RPMI7951 (cell line): Measurements from ENCODE around the gene CASTOR1. TPM values are rescaled to one million over a fixed set of nuclear protein-coding genes. Genes with fewer than 3 reads are reported as not detected.

ENCODE experiments used
- DNase-seq: peaks from one replicate; pipeline ENCODE4 v3.0.0-alpha.2; 2012; ENCODE audit warnings: low read depth
- total RNA-seq: library from RNA; depleted of rRNA; stranded (reverse); fragments of >200 nt; shearing (Covaris generic); gene quantifications from 2 replicates; pipeline ENCODE4 v1.2.3, GENCODE V29; 2014

CASTOR1 gene
- total RNA-seq, 1 experiment from 2014 or later = 16.6 TPM

DNA sequence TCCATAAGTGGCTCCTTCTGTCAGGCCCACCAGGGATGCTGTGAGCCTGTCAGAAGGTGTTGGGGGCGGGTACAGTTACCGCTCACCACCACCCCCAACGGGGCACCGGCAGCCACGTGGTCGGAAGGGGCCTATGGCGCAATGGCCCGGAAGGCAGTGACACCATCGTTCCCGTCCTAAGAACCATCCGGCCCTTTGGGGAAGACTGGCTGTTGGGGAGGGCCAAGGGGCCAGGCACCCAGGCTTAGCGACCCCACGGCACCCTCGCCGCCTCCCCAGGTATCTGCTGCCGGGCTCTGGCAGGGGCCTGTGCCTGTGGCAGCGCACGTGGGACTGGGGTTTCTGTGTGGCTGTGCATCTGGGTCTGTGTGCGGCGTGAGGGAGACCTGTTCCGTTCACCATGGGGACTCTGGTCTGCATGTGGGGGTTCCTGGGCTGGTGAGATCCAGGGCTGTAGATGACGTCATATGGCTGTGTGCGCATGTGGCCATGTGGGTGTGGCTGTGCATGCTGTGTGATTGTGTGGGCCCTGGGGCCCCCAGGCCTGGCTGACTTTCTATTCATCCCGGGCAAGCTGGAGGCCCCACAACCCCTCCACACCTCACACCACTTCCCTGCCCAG lies 23.4 kb downstream of the CASTOR1 start:
- no peak for DNase-seq

DNA sequence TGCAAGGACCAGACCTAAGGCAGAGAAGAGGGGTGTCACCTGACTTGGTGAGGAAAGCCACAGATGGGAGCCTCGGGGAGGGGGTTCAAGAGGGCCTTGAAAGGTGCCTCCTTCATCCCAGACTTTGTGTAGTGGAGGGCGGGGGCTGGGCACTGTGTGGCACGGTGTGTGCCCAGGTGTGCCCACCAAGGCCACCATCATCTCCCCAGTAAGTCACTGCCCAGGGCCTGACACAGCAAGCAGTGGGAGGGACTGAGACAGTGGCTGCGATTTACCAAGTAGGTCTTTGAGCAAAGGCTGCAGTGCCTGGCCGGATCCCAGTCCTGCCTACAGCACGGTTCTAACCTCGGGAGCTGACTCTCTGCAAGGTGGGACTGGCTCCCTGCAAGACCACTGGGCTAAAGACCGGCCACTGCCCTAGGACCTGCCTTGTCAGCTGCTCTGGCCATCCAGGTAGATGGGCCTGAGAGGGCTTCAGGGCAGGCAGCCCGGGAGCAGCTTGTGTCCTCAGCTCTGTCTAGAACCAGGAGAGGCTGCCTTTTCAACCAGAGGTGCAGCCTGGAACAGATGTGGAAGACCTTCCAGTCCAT lies 24.1 kb downstream of the CASTOR1 start:
- DNase-seq = no peak

DNA sequence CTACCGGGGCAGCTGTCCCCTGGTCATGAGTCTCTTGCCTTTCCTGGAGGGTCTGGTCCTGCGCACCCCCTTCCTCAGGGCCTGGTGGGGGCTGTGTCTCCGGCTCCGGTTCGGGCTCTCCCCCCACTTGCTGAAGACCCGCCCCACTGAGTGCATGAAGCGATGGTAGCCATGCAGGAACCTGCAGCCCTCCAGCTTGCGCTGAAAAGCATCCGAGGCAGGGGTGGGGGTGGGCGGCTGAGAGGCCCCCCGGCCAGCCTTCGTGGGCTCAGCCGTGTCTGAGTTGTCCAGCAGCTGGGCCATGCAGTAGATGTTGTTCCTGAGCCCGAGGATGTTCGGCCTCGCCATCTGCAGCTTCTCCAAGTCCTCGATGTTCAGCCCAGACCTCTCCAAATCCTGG lies 25.4 kb downstream of the CASTOR1 start:
- DNase-seq = no peak

GRCh38 chr22:30262917-30263741 lies 26.2 kb downstream of the CASTOR1 start:
- peak; percentile 52 for DNase-seq

GRCh38 chr22:30262112-30262511 lies 27.2 kb downstream of the CASTOR1 start:
- DNase-seq = no peak

DNA sequence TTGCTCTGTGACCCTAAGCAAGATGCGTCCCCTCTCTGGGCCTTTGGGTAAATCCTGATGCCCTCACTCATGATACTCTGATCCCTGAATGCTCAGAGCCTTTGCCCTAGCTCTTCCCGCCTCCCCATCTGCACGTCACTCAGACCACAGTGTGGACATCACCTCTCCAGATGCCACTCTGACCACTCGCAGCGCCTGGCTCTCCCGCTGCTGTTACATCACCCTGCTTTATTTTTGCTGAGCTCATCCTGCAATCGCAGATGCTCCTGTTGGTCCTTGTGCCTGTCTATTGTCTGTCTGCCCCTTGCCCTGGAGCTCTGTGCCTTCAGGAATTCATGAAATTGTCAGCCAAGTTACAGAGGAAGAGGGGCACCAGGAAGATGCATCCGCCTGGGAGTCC lies 28.2 kb downstream of the CASTOR1 start:
- DNase-seq = peak; percentile 84

GRCh38 chr22:30260682-30261081 lies 28.6 kb downstream of the CASTOR1 start:
- no peak for DNase-seq

DNA sequence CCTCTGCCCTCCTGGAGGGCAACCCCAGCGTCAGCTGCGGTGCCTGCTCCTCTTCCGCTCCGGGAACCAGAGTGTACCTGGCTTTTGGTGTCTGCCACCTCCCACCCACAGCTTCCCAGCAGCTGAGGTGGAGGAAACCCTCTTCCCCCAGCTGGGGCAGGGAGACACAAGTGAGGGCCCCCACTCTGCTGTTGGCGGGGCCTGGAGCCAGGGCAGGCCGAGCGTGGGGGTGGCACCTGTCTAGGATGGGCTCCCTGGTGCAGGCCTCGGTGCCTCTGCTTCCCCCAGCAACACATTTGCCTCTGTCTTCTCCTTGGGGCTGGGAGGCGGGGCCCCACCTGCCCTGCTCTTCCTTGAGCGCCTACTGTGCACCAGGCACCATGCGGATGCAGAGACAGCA lies 29.0 kb downstream of the CASTOR1 start:
- DNase-seq = no peak

- no peak for DNase-seq
These were observed 35.0 kb downstream of the CASTOR1 start for GRCh38 chr22:30254314-30254713.

- peak; percentile 72 for DNase-seq
These were observed 36.0 kb downstream of the CASTOR1 start for GRCh38 chr22:30253205-30253852.

- peak; percentile 74 for DNase-seq
These were observed 36.7 kb downstream of the CASTOR1 start for GRCh38 chr22:30252411-30253204.

DNA sequence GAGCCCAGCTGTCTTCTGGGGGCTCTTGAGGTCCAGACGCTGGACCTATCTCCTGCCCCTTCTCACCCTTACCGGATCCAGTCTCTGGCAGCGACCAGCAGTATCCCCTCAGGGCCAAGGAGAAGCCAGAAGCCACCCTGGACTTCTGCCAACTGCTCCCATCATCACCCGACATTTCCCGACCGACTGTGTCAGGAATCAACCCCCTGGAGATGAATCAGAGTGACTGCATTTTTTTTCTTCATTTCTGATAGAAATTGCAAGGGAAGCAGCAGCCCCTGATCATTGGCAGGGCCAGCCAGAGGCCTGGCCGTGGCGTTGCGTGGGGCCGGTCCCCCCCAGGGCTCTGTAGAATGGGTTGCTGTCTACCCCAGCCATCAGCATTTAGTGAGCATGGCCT lies 37.6 kb downstream of the CASTOR1 start:
- peak; percentile 93 for DNase-seq

- DNase-seq = peak; percentile 82
These were observed 38.5 kb downstream of the CASTOR1 start for GRCh38 chr22:30250661-30251267.

DNA sequence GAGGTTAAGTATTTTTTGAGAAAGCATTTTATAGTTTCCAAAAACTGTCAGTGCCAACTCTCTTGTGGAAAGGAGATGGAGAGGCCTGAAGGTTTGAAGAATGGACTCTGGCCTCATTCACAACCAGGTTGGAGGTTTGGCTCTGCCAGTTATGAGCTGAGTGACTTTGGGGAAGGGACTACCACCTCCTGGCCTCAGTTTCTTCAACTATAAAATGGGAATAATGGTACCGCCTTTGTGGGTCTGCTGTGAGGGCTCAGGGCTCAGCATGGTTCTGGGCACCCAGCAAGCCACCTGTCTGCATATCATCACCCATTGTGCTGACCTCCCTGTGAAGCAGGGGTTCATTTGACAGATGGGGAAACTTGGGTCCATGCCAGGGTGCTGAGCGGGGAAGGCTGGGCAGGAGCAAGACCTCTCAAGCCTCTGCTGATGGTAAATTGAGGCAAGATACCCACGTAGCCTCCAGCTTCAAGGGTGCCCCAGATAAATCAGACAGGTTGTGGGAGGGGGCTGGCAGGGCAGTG lies 39.2 kb downstream of the CASTOR1 start:
- no peak for DNase-seq

- no peak for DNase-seq
These were observed 40.0 kb downstream of the CASTOR1 start for GRCh38 chr22:30249049-30250038.

DNA sequence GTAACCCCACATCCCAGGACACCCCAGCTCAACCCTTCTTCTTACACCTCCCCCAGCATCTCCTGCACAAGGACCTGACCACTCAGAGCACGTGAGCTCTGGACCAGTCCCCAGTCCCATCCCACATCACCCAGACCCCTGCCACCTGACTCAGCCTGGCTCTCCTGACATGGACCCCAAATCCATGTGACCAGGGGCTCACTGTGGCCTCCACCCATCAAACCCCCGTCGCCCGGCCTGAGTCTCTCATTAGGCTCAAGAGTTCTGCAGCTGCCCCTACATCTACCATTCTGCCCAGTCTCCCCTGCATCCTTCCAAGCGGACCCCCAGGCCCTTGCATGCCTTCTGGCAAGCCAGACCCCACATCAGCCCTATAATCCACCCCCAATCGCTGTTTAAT lies 40.8 kb downstream of the CASTOR1 start:
- no peak for DNase-seq

- no peak for DNase-seq
These were observed 41.3 kb downstream of the CASTOR1 start for GRCh38 chr22:30247974-30248373.

DNA sequence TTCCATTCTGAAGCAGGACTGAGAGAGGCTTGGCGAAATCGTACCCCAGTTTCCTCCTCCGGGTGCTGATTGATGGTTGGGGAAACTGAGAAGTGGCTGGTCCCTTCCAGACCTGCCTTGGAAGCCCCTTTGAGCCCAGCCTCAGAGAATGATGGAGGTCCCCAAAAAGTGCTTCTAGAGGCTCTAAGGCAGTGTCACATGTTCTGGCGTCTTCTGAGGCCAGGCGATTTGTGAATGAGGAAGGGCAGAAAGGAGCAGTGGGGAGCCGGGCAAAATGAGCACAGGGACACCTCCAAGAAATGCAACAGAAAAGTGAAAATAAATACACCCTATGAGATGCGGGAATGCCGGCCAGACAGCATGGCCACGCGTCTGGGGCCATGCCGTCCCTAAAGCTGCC lies 41.7 kb downstream of the CASTOR1 start:
- no peak for DNase-seq

DNA sequence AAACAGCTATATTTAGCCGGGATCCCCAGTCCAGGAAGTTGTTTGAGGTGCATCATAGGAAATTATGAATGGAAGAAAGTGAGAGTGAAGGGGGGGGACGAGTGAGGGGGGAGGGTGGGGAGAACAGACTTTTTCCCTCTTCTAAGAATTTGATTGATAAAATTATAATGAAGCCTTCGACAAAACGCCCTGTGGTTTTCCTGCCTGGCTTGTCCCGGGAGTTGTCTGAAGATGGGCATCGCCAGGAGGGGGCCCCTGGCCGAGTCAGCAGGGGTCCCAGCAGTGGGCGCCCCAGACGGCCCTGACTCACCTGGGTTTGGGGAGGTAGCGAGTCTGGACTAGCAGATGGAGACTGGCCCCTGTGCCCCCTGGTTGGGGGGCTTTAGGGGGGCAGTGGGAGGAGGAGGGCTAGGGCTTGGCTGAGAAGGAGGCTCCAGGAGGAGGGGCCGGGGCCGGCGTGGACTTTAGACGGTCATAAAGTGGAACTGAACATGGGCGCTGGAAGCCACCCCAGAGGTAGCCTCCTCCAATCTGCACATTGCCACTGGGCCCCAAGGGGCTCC lies 42.4 kb downstream of the CASTOR1 start:
- DNase-seq = peak; percentile 62
